ENCODE measurements around the gene CYFIP2. TPM values are rescaled to one million over a fixed set of nuclear protein-coding genes. Genes with fewer than 3 reads are reported as not detected.
A peak's percentile ranks its signal among the peaks of the same experiment; 100 is the strongest.

Gene CYFIP2
- total RNA-seq, 1 donor from 2014 or later, result 37.4 TPM

DNA sequence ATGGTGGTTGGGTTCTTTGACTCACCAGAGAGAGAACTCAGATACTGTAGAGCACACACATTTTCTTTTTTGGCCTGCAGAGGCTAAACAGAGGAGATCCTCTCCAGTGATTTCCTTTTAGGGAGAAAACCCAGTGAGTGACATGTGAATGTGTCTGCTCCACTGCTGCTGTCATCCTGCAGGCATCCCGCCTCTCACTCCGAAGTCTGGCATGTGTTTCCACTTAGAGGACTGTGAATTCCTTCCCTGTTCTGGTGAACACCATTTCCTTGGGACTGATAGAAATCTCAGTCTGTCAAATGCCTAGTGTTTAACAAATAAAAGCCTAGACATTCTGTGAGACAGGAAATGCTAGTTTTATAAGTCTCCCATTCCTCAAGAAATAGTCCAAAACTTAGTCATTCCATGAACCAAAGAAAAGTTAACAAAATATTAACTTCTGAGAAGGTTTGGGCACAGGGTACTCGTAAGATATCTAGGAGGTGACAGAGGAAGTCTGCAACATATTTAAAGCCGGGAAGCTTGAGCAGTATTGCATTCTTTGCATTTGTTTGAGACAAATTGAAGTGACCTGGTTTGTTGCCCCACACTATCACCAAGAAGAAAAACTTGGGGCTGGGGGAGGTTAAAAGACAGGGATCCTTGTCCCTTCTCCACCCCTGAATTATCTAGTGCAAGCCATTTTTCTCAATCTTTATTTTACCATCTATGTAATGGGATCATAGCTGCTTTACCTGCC, 119.2 kb downstream of the CYFIP2 start:
- H3K4me1 Mint-ChIP-seq (ENCODE audit: low read depth), result peaks cover 87% of the 10 kb centered on the region
- H3K9me3 Mint-ChIP-seq (ENCODE audit: low read depth), result no peaks in the 10 kb centered on the region
- no peaks in the 10 kb centered on the region for H3K36me3 Mint-ChIP-seq (ENCODE audit: low read depth)
- DNase-seq (ENCODE audit: low spot score), result no peak
- peak overlapping the region; percentile 97 for H3K27ac Mint-ChIP-seq (ENCODE audit: unreplicated experiment)
- TF ChIP-seq, protein P1, sequence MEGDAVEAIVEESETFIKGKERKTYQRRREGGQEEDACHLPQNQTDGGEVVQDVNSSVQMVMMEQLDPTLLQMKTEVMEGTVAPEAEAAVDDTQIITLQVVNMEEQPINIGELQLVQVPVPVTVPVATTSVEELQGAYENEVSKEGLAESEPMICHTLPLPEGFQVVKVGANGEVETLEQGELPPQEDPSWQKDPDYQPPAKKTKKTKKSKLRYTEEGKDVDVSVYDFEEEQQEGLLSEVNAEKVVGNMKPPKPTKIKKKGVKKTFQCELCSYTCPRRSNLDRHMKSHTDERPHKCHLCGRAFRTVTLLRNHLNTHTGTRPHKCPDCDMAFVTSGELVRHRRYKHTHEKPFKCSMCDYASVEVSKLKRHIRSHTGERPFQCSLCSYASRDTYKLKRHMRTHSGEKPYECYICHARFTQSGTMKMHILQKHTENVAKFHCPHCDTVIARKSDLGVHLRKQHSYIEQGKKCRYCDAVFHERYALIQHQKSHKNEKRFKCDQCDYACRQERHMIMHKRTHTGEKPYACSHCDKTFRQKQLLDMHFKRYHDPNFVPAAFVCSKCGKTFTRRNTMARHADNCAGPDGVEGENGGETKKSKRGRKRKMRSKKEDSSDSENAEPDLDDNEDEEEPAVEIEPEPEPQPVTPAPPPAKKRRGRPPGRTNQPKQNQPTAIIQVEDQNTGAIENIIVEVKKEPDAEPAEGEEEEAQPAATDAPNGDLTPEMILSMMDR (IDR thresholded peaks at IDR 0.05), result peak; percentile 28
- H3K27me3 Mint-ChIP-seq (ENCODE audit: low read depth), result no peaks in the 10 kb centered on the region
- H3K4me3 Mint-ChIP-seq (ENCODE audit: unreplicated experiment), result peak overlapping the region; percentile 9

DNA sequence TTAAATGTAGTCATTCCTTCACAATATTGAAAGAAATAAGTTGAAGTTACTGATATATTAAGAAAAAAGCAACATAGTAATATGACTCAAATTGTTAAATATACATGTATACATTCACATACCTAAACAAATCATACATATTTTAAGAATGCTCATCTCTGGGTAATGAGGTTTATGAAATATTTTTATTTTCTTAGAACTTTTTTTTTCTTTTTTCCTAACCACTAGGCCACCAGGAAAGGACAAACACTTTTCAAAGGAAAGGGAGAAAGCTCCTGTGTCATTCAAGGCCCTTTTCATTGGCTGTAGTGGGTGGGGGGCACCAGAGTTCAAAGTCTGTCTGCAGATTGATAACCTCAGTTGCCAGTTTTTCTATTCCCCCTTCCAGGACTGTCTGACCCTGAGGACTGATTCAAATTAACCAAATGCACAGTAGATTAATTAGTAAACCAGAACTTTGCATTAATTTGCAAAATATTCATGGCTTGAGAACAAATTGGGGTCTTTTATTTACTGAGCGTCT, 121.2 kb downstream of the CYFIP2 start:
- Mint-ChIP-seq H3K4me3 (ENCODE audit: unreplicated experiment) (no peak overlapping the region), H3K36me3 (ENCODE audit: low read depth) (peaks cover 1% of the 10 kb centered on the region), H3K27me3 (ENCODE audit: low read depth) (no peaks in the 10 kb centered on the region), H3K4me1 (ENCODE audit: low read depth) (peaks cover 80% of the 10 kb centered on the region), H3K9me3 (ENCODE audit: low read depth) (no peaks in the 10 kb centered on the region), H3K27ac (ENCODE audit: unreplicated experiment) (peak overlapping the region; percentile 97)
- TF ChIP-seq, protein P1 (IDR thresholded peaks at IDR 0.05), result no peak
- no peak for DNase-seq (ENCODE audit: low spot score)

DNA sequence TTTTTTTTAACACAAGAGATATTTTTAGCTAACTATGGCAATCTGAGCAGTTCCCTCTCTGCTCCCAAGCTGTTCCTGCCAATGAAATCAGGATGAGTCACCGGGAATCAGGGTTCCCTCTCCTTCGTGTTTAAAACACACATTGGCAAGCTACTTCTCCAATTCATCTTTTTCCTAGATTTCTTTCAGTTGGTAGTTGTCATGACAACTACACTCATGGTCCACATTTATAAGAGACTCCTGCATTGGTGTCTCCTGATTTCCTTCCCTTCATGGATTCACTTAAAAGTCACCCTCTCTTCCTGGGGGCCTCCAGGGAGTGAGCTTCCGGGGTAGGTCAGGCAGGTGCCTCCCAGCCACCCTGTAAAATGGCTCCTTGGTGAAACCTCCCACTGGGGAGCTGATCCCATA, 121.8 kb downstream of the CYFIP2 start:
- TF ChIP-seq, protein P1 (IDR thresholded peaks at IDR 0.05), result no peak
- Mint-ChIP-seq H3K36me3 (ENCODE audit: low read depth) (peaks cover 1% of the 10 kb centered on the region), H3K4me3 (ENCODE audit: unreplicated experiment) (peak overlapping the region; percentile 23), H3K27ac (ENCODE audit: unreplicated experiment) (peak overlapping the region; percentile 97), H3K27me3 (ENCODE audit: low read depth) (no peaks in the 10 kb centered on the region), H3K4me1 (ENCODE audit: low read depth) (peaks cover 74% of the 10 kb centered on the region), H3K9me3 (ENCODE audit: low read depth) (no peaks in the 10 kb centered on the region)
- no peak for DNase-seq (ENCODE audit: low spot score)

DNA sequence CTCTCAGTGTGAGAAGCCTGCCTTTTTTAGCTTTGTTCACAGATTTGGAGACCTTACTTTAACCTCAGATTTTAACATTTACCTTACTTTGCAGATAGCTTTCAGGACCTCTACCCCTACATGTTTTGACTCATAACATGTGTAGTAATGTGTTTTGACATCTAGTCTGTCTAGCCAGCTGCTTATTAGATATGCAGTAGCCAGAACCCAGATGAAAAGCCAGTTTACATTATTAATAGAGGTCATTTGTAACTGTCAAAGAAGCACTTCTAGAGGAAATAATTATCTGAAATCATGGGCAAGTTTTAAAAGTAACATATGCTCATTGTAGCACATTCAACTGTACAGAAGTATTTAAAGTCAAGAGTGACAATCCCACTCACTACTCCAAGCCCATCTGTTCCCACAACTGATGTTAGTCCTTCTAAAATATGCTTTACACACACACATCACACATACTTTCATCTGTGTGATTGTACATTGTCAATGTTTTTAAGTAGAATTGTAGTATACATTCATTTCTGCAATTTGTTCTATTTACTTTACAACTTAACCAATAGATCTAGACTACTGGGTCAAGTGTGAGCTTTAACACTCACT, 122.3 kb downstream of the CYFIP2 start:
- no peak for DNase-seq (ENCODE audit: low spot score)
- Mint-ChIP-seq H3K36me3 (ENCODE audit: low read depth) (peaks cover 3% of the 10 kb centered on the region), H3K9me3 (ENCODE audit: low read depth) (no peaks in the 10 kb centered on the region), H3K27me3 (ENCODE audit: low read depth) (no peaks in the 10 kb centered on the region), H3K4me3 (ENCODE audit: unreplicated experiment) (peak overlapping the region; percentile 23), H3K4me1 (ENCODE audit: low read depth) (peaks cover 70% of the 10 kb centered on the region), H3K27ac (ENCODE audit: unreplicated experiment) (peak overlapping the region; percentile 97)
- TF ChIP-seq, protein P1 (IDR thresholded peaks at IDR 0.05), result no peak

DNA sequence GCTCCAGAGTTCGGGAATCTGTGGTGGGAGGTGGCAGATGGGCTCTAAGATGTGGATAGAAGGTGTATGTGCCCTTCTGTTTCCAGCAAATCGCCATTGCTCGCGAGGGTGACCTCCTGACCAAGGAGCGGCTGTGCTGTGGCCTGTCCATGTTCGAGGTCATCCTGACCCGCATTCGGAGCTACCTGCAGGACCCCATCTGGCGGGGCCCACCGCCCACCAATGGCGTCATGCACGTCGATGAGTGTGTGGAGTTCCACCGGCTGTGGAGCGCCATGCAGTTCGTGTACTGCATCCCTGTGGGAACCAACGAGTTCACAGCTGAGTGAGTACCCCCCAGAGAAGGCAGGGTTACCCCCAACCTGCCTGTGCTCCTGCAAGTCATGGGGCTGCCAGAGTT, 123.2 kb downstream of the CYFIP2 start:
- peaks cover 5% of the 10 kb centered on the region for H3K36me3 Mint-ChIP-seq (ENCODE audit: low read depth)
- H3K27me3 Mint-ChIP-seq (ENCODE audit: low read depth), result no peaks in the 10 kb centered on the region
- H3K4me1 Mint-ChIP-seq (ENCODE audit: low read depth), result peaks cover 70% of the 10 kb centered on the region
- DNase-seq (ENCODE audit: low spot score), result no peak
- peak overlapping the region; percentile 27 for H3K27ac Mint-ChIP-seq (ENCODE audit: unreplicated experiment)
- H3K4me3 Mint-ChIP-seq (ENCODE audit: unreplicated experiment), result no peak overlapping the region
- H3K9me3 Mint-ChIP-seq (ENCODE audit: low read depth), result no peaks in the 10 kb centered on the region
- TF ChIP-seq, protein P1 (IDR thresholded peaks at IDR 0.05), result no peak
